GM18870 (cell line): ENCODE data around the gene SELENON.

Source experiments
- ATAC-seq: cut with Tn5 transposase; IDR thresholded peaks from one replicate; pipeline ENCODE4 v1.9.1; 2021; ENCODE audit warnings: moderate library complexity; ENCODE audit not compliant: unreplicated experiment

SELENON gene

DNA sequence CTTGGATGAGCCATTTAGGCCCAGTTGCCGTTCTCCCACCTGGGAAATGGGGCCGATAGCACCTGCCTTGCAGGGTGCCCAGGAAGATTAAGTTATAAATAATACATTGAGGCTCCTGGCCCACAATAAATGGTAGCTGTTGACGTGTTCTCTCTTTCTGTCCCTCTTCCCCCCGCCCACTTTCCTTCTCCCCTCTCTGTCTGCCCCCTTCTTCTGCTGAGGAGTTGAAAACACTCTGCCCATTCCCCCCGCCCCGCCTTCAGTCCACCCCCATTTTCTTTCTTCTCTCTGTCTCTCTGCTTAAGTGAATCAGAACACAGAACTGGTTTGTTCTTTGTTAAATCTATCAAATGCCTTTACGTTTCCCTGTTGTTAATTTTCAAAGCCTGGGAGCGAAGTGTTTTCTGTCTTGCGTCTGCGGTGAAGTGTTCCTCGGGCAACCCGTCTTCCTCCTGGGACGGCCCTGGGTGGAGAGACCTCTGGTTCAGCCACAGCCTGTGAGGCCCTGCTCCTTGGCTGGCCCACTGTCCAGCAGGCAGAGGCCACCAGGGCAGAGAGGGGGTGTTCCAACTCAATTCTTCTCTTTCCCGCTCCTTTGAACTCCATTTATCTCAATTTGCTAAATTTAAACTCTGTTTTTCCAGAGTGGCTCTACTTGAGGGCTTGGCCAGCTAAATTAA, 29.3 kb upstream of the SELENON start:
- ATAC-seq, result no peak

DNA sequence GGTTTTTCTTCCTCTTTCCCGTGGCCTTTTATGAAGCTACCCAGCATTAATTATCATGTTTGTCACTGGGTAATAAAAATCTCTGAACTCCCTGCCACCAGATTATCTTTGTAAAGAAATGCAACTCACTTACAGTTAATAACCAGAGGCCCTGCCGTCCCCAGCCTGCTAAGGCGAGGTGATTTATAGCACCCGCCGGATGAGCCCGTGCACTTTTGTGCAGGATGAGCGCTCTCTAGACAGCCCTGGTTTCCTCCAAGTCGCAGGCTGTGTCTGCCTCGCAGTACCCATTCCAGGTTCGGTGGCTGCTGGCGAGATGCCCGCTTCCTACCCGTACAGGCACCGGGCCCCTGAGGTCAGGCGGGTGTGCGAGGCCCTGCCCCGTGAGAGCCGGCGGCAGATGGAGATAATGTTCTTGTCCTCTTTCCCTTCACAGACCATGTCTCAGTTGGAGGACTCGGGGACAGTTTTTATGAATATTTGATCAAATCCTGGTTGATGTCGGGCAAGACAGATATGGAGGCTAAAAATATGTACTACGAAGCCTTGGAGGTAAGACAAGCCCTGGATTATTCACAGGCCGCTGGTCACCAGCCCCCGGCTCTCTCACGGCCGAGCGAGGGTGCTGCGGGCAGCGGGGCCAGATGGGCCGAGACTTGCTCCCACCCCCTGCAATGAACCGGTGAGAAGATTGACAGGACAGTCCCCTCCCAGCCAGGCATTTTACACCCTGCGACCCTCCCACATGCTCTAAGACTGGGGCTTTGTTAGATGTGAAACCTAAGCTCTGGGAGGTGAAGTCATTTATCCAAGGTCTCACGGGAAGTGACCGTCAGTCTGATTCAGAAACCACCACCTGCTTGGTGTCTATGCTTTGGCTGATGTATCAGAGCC, 28.5 kb upstream of the SELENON start:
- ATAC-seq, result no peak

DNA sequence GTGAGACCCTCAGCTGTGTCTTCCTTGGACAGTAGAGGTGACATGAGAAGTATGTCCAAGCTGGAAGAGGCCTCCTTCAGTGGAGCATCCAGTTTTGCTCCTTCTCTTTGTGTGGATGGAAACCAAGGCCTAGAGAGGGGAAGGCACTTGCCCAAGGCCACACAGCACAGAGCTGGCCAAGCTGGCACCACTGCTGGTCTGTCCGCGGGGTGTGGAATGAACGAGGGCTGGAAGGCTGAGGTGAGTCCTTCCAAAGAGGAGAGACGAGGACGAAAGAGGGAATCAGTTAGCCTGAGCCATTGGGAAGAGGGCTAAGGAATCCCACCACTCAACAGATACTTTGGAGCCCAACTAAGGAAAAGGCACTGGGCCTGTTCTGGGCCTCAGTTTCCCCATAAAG, 27.8 kb upstream of the SELENON start:
- ATAC-seq, result no peak

DNA sequence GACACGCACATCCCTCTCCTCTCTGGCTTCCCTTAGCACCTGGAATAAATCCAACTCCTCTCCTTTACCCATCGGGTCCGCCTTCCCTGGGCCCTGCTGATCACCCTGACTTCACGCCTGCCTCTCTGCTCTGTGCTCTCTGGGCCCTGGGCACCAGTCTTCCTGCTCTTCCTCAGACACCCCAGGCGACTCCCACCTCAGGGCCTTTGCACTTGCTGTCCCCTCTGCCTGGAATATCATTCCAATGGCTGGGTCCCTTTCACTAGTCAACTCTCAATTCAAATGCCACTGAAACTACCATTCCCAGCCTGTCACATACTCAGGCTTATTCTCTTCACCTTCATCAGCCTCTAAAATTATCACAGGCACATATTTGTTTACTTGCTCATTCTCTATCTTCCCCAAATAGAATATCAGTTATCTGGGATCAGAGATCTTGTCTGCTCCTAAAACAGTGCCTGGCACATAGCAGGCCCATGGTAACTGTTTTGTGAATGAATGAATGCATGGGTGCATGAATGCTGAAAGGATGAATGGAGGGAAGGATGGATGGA, 27.2 kb upstream of the SELENON start:
- no peak for ATAC-seq

DNA sequence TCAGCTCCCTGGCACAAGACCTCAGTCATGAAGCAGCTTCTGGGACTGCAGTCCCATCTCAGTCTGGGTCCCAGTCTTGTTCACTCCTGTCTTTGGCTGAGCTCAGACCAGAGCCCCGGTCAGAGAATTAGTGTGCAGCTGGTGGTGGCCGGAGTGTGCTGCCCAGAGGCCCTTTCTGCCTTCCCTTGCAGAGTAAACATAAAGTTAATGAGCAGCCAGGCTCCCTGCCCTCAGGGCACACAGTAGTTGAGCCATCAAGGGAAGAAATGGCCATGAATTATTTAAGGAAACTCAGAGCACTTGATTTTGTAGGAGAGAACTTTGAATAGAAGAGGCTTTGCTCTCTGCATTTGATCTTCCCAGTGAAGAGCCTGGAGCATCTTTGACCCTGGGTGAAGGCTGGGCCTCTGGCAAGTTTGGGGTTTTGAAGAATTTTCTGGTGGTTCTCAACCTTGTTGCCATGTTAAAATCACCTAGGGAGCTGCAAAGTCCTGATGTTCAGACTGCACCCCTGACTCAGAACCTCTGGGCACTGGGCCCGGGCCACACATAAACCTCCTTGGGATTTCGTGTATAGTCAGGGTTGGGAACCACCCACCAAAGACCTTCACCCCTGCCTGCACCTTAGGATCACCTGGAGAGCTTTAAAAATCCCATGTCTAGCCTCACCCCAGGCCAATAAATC, 26.4 kb upstream of the SELENON start:
- no peak for ATAC-seq

DNA sequence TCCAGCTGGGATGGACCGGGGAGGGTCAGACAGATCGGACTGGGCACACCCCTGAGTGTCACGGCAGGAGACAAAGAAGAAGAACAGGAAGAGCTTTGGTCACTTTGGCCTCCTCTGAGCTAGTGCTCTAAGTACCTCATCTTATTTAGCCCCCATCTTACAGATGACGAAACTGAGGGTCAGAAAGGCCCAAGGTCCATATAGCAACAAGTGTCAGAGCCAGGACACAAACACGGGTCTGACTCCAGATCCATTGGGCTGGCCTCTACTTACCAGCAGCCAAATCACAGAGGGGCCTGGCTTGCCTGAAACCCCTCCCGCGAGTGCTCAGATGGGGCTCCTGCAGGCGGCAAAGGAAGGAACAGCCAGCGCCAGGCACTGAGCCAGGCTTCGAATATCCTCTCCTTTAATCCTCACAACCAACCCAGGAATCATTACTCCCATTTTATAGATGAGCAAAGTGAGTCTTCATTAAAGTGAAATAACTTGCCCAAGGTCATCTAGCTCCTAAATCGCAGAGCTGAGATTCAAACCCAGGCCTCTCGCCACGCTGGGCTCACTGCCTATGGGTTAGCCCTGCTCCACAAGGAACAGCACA, 25.7 kb upstream of the SELENON start:
- ATAC-seq, result no peak

DNA sequence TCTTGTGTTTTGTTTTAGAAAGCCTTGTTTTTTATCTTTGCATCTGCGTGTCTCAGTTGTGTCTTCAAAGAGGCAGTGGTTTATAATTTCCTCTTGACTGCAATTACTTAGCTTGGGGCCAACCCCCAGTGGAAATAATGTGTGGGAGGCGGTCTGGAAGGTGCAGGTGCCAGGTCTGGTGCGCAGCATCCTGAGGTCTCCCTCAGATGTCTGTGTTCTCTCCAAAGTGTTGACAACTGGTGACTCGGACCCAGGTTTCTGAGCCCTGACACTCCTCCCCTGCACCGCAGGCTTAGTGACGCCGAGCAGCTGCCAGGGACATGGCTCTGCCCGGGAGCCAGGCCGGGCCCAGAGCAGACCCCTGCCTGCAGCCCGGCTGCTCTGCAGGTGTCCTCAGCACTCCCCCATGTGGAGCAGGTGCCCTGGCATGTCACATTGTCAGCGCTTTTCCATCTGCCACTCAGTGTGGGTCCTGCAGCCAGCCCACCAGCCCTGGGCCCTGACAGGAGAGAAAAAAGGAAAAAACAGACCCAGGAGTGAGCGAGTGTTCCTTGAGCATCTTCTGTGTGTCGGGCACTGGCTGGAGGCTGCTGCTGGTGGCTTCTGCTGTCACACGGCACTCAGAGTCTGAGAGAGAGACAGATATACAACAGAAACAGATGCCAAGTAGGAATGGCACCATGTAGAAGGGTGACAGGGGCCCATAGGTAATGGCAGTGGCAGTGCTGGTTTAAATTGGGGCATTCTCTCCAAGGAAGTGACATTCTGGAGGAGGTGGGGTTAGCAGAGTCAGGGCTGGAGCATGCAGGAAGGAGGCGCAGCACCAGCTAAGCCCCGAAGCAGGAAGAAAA, 24.8 kb upstream of the SELENON start:
- ATAC-seq, result no peak

DNA sequence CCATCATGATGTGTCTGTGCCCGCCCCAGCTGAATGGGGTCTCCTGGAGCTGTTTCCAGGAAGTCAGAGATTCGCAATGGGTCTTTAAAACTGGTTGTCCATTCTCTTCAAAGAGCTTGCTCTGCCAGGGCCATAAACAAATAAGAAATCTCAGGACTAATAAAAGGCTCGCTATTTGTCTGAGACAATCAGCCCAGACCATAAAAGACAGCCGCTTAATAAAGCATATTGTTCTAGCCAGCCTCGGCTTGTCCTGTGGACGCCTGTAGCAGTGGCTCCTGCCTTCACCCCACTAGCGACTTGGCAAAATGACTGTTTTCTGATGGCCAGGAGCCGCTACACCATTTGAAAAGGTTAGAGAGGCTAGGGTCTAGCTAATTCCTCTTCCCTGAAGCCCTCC, 20.6 kb upstream of the SELENON start:
- no peak for ATAC-seq

DNA sequence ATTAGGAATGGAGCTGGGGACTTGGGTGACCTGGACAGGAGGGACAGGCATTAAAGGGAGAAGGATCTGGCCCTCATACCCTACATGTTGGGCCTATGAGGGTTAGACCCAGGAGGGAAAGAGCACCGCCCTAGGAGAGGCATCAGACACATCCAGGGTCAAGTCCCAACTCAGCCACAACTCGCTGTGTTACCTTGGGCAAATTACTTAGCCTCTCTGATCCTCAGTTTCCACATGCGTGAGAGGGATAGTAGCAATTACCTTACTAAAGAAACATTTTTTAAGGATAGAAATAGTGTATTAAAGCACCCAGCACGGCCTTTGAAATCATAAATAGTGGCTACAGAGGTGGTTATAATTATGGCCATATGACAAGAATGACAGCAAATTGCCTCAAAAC, 20.1 kb upstream of the SELENON start:
- no peak for ATAC-seq

DNA sequence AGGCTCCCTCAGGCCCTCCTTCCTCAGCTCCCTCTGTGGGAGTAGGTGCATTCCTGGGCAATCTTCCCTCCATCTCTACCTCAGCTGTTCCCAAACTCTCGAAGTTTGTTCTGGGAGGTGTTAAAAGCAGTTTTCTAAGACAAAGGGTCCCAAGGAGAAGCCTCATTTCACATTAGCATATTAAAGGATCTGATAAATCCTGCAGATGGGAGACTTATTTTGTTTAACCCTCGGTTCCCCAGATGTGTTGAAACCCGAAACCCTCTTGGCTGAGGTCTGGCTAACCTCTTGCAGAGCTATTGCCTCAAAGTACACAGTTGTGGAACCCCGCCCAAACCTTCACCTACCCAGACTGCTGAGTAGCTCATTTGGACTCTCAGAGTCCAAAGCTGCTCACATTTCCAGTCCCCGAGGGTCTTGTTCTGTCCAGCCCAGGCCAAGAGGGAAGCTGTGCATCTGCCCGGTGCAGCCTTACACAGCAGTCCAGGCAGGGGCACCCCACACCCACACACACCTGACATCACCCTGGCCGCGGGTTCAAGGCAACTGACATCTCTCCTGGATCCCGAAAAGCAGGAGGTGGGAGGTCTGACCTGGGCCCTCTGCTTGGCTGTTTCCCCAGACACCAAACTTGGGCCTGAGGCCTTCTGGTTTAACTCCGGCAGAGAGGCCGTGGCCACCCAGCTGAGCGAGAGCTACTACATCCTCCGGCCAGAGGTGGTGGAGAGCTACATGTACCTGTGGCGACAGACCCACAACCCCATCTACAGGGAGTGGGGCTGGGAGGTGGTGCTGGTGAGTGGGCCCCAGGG, 19.5 kb upstream of the SELENON start:
- ATAC-seq, result no peak

DNA sequence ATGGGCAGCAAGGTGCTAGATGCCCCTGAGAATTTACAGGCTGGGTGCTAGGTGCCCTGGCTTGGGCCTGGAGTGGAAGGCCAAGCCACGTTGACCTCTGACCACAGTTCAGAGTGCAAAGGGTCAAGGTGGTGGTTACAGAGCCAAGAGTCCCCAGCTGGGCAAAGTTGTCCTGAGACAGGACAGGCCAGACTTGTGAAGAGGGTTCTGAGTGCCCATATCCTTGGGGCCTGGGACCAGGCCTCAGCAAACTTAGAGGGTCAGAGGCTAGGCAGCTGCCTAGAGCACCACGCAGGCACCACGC, 18.9 kb upstream of the SELENON start:
- no peak for ATAC-seq

DNA sequence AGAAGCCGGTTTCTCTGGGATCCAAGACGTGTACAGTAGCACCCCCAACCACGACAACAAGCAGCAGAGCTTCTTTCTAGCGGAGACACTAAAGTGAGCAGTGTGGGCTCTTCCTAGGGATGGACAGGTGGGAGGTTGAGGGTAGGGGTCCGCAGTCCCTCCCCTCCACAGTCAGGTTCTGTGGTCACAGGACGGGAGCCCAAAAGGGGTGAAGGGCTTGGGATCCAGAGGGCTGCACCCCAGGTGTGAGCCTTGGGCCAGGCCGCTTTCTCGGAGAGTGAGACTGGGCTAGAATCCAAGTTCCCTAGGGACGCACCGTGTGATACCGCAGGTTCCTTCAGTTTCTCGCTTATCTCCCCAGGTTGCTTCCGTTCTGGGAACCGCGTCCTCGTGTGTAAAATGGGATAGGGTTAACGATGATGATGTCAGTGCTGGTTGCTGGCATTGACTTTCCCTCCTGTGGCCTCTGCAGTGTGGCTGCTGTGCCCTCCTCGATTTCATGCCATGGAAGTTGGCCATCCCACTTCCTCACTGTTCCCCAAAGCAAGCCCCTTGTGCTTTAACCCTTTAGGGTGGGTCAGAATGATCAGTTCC, 17.3 kb upstream of the SELENON start:
- ATAC-seq, result no peak

DNA sequence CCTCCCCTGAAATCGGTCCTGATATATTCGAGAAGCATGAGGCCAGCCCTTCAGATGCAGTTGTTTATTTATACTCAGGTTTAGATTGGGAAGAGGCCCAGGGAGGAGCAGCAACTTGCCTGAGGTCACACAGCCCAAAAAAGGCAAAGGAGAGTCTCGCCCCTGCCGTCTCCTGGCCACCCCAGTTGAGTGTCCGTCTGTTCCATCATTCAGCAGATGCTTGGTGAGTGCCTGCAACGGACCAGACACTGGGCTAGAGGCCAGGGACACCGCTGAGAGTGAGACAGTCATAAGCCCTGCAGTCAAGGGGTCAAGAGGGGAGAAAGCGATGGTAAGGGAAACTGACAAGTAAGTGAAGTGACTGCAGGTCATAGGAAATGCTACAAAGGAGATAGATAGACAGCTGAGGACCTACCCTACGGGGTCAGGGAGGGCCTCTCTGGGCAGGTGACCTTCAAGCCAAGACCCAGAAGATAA, 15.4 kb upstream of the SELENON start:
- ATAC-seq, result no peak

DNA sequence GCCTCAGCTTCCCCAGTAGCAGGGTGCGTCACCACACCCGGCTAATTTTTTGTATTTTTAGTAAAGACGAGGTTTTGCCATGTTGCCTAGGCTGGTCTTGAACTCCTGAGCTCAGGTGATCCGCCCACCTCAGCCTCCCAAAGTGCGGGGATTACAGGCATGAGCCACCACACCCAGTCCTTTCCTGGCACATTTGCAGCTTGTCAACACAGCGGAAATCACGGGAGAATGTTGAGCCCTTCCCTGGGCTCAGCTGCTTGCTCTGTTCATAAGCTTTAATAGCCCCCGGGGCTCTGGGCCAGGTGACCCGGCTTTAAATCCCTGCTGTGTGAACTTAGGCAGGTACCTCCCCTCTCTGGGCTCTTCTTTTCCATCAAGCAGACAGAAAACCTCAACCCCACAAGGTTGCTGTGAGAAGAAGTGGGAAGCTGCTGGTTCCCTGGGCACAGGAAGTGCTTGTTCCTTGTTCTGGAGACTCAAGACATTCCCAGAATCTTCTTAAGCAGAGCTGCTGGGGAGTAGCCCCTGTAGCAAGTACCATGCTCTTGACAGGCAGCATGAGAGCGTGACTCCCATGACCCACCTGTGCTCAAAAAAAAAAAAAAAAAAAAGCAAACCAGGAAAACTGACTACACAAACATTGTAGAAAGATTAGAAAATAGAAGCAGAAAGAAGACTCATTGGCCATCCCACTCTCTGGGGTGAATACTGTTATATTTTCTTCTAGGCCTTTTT, 14.5 kb upstream of the SELENON start:
- no peak for ATAC-seq

DNA sequence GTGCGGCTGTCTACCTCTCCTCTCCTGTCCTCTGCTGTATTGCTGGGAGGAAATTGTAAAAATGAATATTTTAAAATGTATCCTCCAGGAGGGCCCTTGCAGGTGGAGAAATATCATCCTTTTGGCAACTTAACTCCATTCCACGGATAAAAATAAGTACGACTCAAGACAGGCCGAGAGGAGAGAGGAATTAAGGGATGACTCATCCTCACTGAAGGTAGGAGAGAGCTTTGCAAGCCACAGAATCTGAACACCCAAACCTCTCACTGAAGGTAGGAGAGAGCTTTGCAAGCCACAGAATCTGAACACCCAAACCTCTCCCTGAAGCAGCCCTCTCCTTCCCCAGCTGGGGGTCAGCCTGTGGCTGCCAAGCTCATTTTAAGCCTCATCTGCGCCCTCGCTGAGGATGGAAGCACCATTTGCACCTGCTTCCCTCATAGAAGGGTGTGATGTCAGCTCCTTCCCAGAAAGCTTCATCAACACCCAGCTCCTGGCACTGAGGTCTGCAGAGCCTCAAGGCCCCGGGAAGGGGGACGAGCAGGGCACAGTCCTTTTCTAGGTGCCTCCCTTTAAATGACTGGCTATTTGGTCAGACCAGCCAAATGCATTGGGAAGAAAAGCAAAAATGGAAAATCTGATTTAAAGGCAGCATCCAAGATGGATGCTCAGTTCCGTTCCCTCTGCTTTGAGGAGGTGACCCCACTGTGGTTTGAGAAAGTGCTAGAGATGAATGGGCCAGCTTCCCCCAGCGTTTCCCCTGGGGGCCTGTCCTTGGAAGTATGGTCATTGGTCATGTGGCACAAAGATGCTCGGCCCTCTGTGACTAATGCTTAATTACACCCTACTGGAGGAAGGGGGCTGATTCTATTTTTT, 12.9 kb upstream of the SELENON start:
- no peak for ATAC-seq

DNA sequence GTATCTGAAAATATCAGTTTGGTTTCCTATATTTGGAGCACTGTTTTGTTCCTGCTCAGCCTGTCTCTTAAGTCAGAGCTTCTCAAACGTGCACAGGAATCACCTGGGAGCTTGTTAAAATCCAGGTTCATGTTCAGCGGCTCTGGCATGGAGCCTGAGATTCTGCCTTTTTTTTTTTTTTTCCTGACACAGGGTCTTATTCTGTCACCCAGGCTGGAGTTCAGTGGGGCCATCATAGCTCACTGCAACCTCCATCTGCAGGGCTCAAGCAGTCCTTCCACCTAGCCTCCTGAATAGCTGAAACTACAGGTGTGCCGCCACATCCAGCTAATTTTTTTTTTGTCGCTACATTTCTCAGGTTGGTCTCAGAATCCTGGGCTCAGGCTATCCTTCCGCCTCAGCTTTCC, 12.2 kb upstream of the SELENON start:
- no peak for ATAC-seq

DNA sequence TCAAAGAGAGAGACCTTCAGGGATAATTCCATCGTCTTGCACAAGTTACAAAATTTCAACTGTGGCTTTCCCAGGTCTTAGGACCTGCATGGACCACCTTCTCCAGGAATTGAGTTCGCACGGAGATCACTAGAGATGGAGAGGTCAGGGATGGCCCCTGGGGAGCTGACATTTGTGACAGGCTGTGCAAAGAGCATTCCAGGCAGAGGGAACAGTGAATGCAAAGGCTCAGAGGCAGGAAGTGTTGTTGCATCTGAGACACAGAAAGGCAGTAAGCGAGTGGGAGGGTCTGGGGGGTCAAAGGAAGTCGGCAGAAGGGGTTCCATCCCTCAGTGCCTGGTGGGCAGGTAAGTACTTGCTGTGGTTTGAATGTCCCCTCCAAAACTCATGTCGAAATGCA, 9.5 kb upstream of the SELENON start:
- no peak for ATAC-seq
